NB4 (cell line): Measurements from ENCODE around the gene KRTAP19-6.

Source experiments
- DNase-seq: peaks from one replicate; pipeline ENCODE4 v3.0.0; 2010; ENCODE audit warnings: low read depth
- H3K4me3 ChIP-seq: one replicate; pipeline ENCODE4 v1.5.1; 2011; ENCODE audit warnings: mild to moderate bottlenecking, low read depth, low read length, moderate library complexity
- MYC ChIP-seq: IDR thresholded peaks from 2 replicates; pipeline ENCODE4 v1.6.1; 2011; ENCODE audit warnings: low read depth, low read length
- POLR2A ChIP-seq: IDR thresholded peaks from 2 replicates; pipeline ENCODE4 v1.6.1; 2011; ENCODE audit warnings: mild to moderate bottlenecking; ENCODE audit not compliant: insufficient read length; ENCODE audit errors: extremely low read depth
- TF ChIP-seq, protein P1 (sequence below): IDR thresholded peaks from 2 replicates; pipeline ENCODE4 v1.6.1; 2011; ENCODE audit warnings: low read depth, low read length
- TF ChIP-seq, protein P2 (sequence below): IDR thresholded peaks from one replicate; pipeline ENCODE4 v1.5.1; 2012; ENCODE audit warnings: low read depth, low read length

Gene KRTAP19-6

DNA sequence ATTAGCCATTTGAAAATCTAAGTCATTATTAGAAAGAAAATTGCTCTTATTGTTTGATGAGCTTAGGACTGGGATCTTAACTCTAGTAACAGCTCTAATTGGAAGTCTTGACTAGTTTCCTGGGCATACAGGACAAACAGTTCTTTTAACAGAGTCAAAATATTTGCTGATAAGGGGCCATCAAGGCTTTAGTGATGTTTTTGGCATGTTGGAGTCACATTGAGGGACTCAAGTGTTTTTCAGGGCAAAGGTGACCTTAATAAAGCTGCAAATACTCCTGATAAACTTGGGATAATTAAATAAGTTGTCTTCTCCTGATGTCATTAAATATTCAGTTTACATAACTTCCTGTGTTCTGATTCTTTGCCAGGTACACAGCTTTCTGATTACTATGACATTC lies 26.0 kb upstream of the KRTAP19-6 start:
- DNase-seq: no peak
- H3K4me3 ChIP-seq: no peak overlapping the region
- TF ChIP-seq, protein P1, sequence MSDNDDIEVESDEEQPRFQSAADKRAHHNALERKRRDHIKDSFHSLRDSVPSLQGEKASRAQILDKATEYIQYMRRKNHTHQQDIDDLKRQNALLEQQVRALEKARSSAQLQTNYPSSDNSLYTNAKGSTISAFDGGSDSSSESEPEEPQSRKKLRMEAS: no peak
- TF ChIP-seq POLR2A (no peak), MYC (no peak)
- TF ChIP-seq, protein P2, sequence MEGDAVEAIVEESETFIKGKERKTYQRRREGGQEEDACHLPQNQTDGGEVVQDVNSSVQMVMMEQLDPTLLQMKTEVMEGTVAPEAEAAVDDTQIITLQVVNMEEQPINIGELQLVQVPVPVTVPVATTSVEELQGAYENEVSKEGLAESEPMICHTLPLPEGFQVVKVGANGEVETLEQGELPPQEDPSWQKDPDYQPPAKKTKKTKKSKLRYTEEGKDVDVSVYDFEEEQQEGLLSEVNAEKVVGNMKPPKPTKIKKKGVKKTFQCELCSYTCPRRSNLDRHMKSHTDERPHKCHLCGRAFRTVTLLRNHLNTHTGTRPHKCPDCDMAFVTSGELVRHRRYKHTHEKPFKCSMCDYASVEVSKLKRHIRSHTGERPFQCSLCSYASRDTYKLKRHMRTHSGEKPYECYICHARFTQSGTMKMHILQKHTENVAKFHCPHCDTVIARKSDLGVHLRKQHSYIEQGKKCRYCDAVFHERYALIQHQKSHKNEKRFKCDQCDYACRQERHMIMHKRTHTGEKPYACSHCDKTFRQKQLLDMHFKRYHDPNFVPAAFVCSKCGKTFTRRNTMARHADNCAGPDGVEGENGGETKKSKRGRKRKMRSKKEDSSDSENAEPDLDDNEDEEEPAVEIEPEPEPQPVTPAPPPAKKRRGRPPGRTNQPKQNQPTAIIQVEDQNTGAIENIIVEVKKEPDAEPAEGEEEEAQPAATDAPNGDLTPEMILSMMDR: no peak

DNA sequence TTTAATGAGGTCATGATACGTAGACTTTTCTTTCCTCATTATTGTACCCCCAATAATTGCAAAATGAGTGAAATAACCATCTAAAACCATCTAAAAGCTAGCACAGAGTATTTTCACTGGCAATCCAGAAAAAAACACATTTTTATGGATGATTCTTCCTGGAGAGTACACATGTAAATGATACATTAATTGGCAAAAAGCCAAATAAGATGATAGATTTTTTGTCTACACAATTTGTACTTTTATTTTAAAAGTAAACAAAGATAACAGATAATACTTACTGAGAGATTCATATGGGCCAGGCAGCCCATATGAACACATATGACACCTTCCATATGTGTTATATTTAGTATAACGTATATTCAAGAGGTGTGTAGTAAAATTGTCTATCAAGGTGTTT lies 22.0 kb upstream of the KRTAP19-6 start:
- TF ChIP-seq, protein P1: no peak
- TF ChIP-seq POLR2A (no peak), MYC (no peak)
- TF ChIP-seq, protein P2: no peak
- no peak for DNase-seq
- H3K4me3 ChIP-seq: no peak overlapping the region

DNA sequence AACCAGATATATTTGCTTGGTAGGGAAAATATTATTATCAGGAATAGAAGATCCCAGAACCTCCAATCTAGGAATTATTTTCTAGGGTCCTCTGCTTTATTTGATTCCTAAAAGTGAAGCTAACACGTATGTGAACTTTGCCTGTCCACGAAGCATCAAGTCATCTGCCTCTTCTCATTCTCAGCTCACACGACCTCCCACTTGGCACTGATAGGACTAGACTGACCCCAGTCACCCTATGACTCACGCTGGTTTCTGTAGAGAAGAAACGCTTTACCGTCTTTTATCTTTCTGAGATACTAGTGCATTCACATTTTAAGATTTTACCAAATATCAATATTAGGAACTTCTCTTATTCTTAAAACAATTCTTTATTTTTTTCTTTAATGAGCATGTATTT lies 21.4 kb upstream of the KRTAP19-6 start:
- no peak for DNase-seq
- TF ChIP-seq POLR2A (no peak), MYC (no peak)
- TF ChIP-seq, protein P1: no peak
- TF ChIP-seq, protein P2: no peak
- no peak overlapping the region for H3K4me3 ChIP-seq

DNA sequence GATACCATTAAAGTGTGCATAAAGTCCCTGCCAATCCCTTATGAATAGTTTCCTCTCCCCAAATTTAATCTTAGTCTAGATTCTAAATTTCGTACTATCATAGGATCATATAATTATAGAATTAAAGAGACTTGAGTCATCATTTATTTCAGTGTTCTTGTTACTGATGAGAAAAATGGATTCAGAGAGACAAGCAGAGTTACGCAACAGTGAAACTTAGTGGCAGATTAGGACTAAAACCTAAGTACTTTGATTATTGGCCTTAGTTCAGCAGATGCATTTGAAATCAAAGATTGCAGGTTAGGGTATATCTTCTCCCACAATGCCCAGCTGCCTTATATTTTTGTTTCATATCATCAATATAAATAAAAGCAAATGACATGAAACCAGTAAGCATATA lies 20.3 kb upstream of the KRTAP19-6 start:
- H3K4me3 ChIP-seq: no peak overlapping the region
- TF ChIP-seq, protein P1: no peak
- no peak for TF ChIP-seq POLR2A
- TF ChIP-seq, protein P2: no peak
- no peak for TF ChIP-seq MYC
- DNase-seq: no peak

DNA sequence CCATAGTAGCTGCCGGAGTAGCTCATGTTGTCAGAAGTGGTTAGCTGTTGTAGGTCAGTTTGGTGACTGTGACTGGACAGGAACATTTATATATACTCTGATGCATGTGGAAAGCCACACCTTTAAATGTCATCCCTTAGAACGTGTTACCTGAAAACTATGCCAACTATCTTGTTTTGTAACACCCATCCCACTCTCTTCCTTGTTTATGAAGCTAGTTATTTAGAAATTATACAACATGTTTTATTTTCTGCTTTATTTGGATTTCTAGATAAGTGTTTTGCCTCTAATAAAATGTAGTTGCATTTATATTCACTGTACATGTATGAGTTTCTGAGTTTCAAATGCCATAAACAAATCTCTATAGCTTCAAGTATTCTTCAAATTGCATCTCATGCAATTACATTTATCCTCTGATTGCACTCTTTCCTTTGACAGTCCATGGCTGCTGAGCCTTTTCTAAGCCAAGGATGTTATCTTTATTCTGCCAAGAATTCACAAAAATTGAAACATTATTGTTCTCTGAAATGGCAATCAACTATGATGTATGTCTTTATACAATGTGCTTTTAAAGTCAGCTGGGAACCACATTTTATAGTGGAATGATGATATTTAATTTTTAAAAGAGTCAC lies 19.7 kb upstream of the KRTAP19-6 start, which contains the start of gene KRTAP19-7:
Gene KRTAP19-7, minus strand, starts transcription at position 51 of the 632 bp plus-strand sequence. Its CDS starts 25 bp downstream, at position 26.
- DNase-seq: no peak
- H3K4me3 ChIP-seq: no peak within 1 kb of the TSS
- TF ChIP-seq MYC: no peak
- TF ChIP-seq POLR2A: no peak
- TF ChIP-seq, protein P2: no peak
- TF ChIP-seq, protein P1: no peak

DNA sequence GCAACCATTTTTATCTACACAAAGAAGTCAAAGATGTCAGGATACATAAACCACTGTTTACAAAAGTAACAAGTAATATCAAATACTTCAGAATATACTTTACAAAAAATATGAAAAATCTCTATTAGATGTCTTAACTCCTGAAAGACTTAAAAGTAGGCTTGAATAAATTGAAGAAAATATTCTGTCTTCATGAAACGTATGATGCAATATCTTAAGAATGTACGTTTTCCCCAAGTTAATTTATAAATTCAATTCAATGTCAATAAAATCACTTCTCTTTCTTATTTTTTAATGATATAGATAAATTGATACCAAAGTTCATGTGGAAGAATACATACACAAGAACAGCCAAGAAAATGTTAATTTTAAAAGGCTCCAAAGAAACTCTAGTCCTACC lies 13.4 kb upstream of the KRTAP19-6 start:
- no peak for TF ChIP-seq MYC
- TF ChIP-seq, protein P1: no peak
- TF ChIP-seq, protein P2: no peak
- no peak overlapping the region for H3K4me3 ChIP-seq
- no peak for DNase-seq
